Sigmoid colon (tissue), 7 donors: Measurements from ENCODE around the gene SMYD3. TPM values are rescaled to one million over a fixed set of nuclear protein-coding genes. Genes with fewer than 3 reads are reported as not detected.

Source experiments
- DNase-seq: peaks from one replicate; pipeline ENCODE4 v3.0.0-alpha.2; 2019
- H3K27ac ChIP-seq, 4 donors: fragments of 200-600 bp; sonication (generic); one replicate each; pipeline ENCODE4 v1.5.1; 2016 to 2019; ENCODE audit warnings: mild to moderate bottlenecking in 1 of 4
- H3K27me3 ChIP-seq, 3 donors: fragments of 200-600 bp; sonication (generic); one replicate each; pipeline ENCODE4 v1.5.1; 2019; ENCODE audit warnings: mild to moderate bottlenecking in 1 of 3
- H3K36me3 ChIP-seq, 4 donors: fragments of 200-600 bp; sonication (generic); one replicate each; pipeline ENCODE4 v1.5.1; 2016 to 2019
- H3K4me1 ChIP-seq, 4 donors: fragments of 200-600 bp; sonication (generic); one replicate each; pipeline ENCODE4 v1.5.1; 2017 to 2019
- H3K4me3 ChIP-seq, 4 donors: fragments of 200-600 bp; sonication (generic); one replicate each; pipeline ENCODE4 v1.5.1; 2017 to 2019; ENCODE audit warnings: mild to moderate bottlenecking in 2 of 4, moderate library complexity in 1 of 4
- H3K9me3 ChIP-seq, 4 donors: fragments of 200-600 bp in 3 of 4; sonication (generic) in 3 of 4; one replicate each; pipeline versions ENCODE4 v1.5.1 to v1.6.1; 2013 to 2019
- CTCF ChIP-seq, 4 experiments: fragments of 450-650 bp in 3 of 4; fragments of 200-600 bp in 1 of 4; IDR thresholded peaks; one replicate each; pipeline ENCODE4 v1.5.1; 2016 to 2019; ENCODE audit warnings: antibody characterized with exemption in 4 of 4, mild to moderate bottlenecking in 3 of 4, moderate library complexity in 2 of 4
- EP300 ChIP-seq, 4 donors: sonication (generic); formaldehyde crosslinking; IDR thresholded peaks; one replicate each; pipeline ENCODE4 v1.6.1; 2017; ENCODE audit warnings: antibody characterized with exemption in 4 of 4
- POLR2A ChIP-seq, 2 donors: fragments of 450-650 bp; IDR thresholded peaks; one replicate each; pipeline ENCODE4 v1.6.1; 2016; ENCODE audit warnings: antibody characterized with exemption in 2 of 2, mild to moderate bottlenecking in 2 of 2, moderate library complexity in 2 of 2
- POLR2AphosphoS5 ChIP-seq, 4 donors: sonication (generic); formaldehyde crosslinking; IDR thresholded peaks; one replicate each; pipeline ENCODE4 v1.6.1; 2017; ENCODE audit warnings: antibody characterized with exemption in 4 of 4
- WGBS, 2 donors: extraction: QIAGEN DNeasy Blood & Tissue Kit; methylation state at CpG; one replicate each; pipeline ENCODE4 v1.1.7; 2013; 5-methylcytosine and 5-hydroxymethylcytosine counted together
- intact Hi-C: fragments of 100-400 bp; cut with DNase I; formaldehyde crosslinking; loops from one replicate; pipeline ENCODE4 v1.15.1; 2023
- polyA plus RNA-seq, 3 donors: library from polyadenylated mRNA; stranded (reverse); fragments of 200-250 nt; gene quantifications; one replicate each; pipeline ENCODE4 v1.2.3, GENCODE V29; 2013
- total RNA-seq, 4 donors: library from RNA; depleted of rRNA; stranded (reverse); fragments of >200 nt; gene quantifications; one replicate each; pipeline ENCODE4 v1.1.0, GENCODE V29; 2016
- donor health status: healthy with polysubstance abuse.
- donor health status: Bipolar disorder and iron deficiency.
- donor health status: healthy.

The SMYD3 gene
- total and polyA plus RNA-seq, 7 donors, result 8.7 to 23.8 (median 17.1) TPM

DNA sequence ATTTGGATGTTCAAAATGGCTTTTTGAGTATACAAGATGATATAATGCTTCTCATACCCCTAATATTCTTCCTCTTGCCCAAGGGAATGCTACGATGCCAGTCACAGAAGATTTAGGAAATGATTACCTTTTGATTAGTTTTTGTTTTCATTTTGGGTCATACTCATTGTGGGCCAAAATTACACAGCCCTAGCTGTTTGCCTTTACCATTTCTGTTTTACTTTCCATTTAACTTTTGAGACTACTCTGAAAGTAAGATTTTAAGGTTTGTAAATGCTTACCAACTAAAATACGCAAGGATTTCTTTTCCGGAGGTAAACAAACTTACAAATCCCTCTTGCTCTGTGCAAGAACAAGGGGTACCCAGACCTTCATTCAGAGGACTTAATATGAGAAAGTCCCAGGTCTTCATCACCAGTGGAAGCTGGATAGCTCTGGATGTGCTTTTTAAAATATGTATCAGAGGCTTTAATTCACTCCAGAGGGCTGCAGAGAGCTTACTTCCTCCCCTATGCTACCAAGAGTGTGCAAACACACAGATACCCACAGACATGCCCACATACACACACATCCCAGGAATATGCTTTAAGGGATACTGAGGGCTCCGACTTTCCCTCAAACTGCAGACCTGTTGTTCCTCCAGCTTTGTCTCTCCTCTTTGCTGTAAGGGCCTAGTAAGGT, 631.4 kb downstream of the SMYD3 start:
- H3K9me3 ChIP-seq, result no peaks in the 10 kb centered on the region
- peak overlapping the region in 2 of 4 donors; percentile 49 to 58 for H3K27ac ChIP-seq
- no peaks in the 10 kb centered on the region for H3K27me3 ChIP-seq
- H3K36me3 ChIP-seq, result no peaks in the 10 kb centered on the region
- intact Hi-C loops, result no loop called here
- TF ChIP-seq POLR2AphosphoS5 (IDR thresholded peaks at IDR 0.05) (no peak), EP300 (IDR thresholded peaks at IDR 0.05) (no peak), CTCF (IDR thresholded peaks at IDR 0.05) (no peak), POLR2A (IDR thresholded peaks at IDR 0.05) (no peak)
- no peak for DNase-seq
- H3K4me3 ChIP-seq, result no peak overlapping the region
- peaks cover 0 to 38% (median 29%) of the 10 kb centered on the region in 4 donors for H3K4me1 ChIP-seq
- 65 to 68% methylated on average over 4 of the region's 4 CpGs for WGBS, 2 donors

DNA sequence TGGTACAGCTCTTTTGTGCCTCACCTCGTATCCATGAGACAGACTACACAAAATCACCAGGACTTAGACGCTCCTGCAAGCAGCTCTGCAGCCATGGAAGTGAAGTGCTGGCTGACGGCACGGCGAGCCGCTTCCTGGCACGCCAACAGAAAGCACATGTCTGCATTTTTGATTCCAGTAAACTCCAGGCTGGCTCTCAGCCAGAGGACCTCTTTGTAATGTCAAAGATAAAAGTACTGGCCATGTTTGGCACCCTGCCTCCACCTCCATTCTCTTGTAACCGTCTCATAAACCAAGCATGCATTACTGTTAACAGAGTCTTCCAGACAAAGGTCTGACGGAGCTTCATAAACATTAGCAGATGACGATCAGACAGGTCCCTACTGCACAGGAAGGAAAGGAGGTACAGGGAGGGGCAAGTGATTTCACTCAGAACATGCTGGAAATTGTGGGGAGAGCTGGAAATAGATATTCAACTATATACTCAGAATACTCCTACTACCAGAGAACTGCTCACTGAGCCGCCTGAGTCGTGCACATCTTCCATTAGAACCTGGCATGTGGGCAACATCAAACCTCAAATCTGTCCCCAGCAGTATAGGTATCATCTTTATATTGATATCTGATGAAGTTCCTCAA, 632.0 kb downstream of the SMYD3 start:
- peak overlapping the region in 2 of 4 donors; percentile 49 to 58 for H3K27ac ChIP-seq
- no peak for TF ChIP-seq POLR2A (IDR thresholded peaks at IDR 0.05)
- TF ChIP-seq EP300 (IDR thresholded peaks at IDR 0.05), result peak in 3 of 4 donors; percentile 58 to 87 (median 81)
- TF ChIP-seq POLR2AphosphoS5 (IDR thresholded peaks at IDR 0.05), result peak; percentile 59 to 93 (median 91)
- WGBS, 2 donors, result 21 to 55% methylated on average over 12 of the region's 12 CpGs
- no peaks in the 10 kb centered on the region for H3K9me3 ChIP-seq
- H3K36me3 ChIP-seq, result no peaks in the 10 kb centered on the region
- H3K4me1 ChIP-seq, result peaks cover 0 to 38% (median 29%) of the 10 kb centered on the region in 4 donors
- intact Hi-C loops, result no loop called here
- H3K4me3 ChIP-seq, result no peak overlapping the region
- no peaks in the 10 kb centered on the region for H3K27me3 ChIP-seq
- DNase-seq, result peak; percentile 94

DNA sequence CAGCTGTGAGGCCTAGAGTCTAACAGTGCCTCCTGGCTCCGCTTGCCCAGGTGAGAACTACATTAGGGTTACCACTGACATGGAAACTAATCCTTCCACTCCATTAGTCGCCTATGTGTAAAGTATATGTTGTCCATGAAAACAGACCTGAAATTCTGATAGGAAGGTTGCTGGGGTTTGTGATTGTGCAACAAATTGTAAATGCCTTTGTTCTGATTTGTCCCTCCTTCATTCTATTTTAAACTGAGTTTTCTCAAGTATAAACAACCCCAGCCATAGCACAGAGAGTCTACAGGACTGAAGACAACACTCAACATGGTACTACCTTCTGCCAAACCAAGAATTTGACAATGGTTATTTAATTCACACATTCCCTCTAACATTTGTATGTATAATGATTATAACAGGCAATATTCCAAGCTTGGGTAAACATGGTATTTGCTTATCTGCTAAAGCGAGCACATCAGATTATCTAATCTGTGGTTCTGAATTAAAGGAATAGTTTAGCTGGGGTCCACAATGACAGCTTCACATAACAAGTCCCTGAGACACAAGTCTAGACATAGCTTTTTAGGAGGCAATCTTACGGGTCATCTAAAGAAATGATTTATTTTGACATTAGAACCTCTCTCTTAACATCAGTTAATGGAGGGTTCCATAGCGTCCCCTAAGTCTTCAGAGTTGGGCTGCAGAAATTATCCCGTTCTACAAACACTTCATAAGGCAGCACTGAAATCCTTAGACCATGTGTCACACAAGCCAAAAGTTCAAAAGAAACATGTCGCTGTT, 633.0 kb downstream of the SMYD3 start:
- Histone ChIP-seq H3K9me3 (no peaks in the 10 kb centered on the region), H3K27ac (peak overlapping the region in 1 of 4 donors; percentile 58), H3K36me3 (no peaks in the 10 kb centered on the region), H3K4me3 (no peak overlapping the region), H3K27me3 (no peaks in the 10 kb centered on the region), H3K4me1 (peaks cover 0 to 38% (median 29%) of the 10 kb centered on the region in 4 donors)
- no peak for DNase-seq
- WGBS, 2 donors, result 86 to 89% methylated on average over 7 of the region's 7 CpGs
- no peak for TF ChIP-seq POLR2AphosphoS5 (IDR thresholded peaks at IDR 0.05)
- TF ChIP-seq EP300 (IDR thresholded peaks at IDR 0.05), result no peak
- no peak for TF ChIP-seq CTCF (IDR thresholded peaks at IDR 0.05)
- no peak for TF ChIP-seq POLR2A (IDR thresholded peaks at IDR 0.05)
- intact Hi-C loops, result no loop called here

DNA sequence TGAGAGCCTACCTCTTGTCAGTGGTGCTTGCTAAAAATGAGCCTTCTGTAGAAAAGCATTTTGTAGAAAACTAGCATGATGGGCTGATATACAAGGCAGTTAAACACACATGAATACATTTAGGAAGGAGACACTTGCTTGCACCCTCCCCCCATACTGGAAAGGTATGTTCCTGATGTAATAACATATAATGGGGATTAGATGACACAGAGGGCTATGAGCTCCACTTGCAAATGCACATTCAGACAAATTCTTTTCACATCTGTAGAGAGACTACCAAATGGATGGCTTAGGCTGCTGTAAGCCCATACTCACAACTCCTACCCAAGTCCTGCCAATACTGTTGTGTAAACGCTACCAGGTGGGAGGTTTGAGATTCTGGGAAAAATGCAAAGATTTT, 634.0 kb downstream of the SMYD3 start:
- H3K9me3 ChIP-seq, result no peaks in the 10 kb centered on the region
- no peak for DNase-seq
- H3K36me3 ChIP-seq, result no peaks in the 10 kb centered on the region
- WGBS, 2 donors, result 94 to 100% methylated on average over 1 of the region's 1 CpG
- peaks cover 0 to 38% (median 29%) of the 10 kb centered on the region in 4 donors for H3K4me1 ChIP-seq
- H3K4me3 ChIP-seq, result no peak overlapping the region
- no peak overlapping the region for H3K27ac ChIP-seq
- intact Hi-C loops, result no loop called here
- no peak for TF ChIP-seq POLR2AphosphoS5 (IDR thresholded peaks at IDR 0.05)
- H3K27me3 ChIP-seq, result no peaks in the 10 kb centered on the region

DNA sequence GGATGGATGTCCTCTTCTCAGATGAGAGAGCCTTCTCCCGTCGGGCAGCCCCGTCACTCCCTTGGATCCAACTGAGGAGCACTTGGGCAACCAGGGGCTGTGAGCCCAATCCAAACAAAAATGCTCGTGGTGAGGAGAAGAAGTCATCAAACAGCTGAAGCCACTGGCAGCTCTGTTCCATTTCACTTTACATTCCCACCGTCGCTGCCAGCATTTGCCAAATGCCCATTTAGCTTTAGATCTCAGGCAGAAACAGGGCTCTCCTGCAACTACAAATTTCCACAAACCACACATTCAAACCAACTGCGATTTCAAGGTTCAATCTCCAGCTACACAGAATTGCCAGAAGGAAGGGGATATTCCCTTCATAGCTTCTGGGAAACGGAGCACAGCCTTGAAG, 634.6 kb downstream of the SMYD3 start:
- Histone ChIP-seq H3K4me1 (peaks cover 0 to 38% (median 29%) of the 10 kb centered on the region in 4 donors), H3K4me3 (no peak overlapping the region), H3K27ac (no peak overlapping the region), H3K36me3 (no peaks in the 10 kb centered on the region), H3K27me3 (no peaks in the 10 kb centered on the region), H3K9me3 (no peaks in the 10 kb centered on the region)
- TF ChIP-seq EP300 (IDR thresholded peaks at IDR 0.05) (no peak), CTCF (IDR thresholded peaks at IDR 0.05) (no peak), POLR2AphosphoS5 (IDR thresholded peaks at IDR 0.05) (no peak), POLR2A (IDR thresholded peaks at IDR 0.05) (no peak)
- DNase-seq, result no peak
- intact Hi-C loops, result no loop called here
- 94 to 95% methylated on average over 8 of the region's 8 CpGs for WGBS, 2 donors
